Measurements from ENCODE around the gene NLRP1. TPM values are rescaled to one million over a fixed set of nuclear protein-coding genes. Genes with fewer than 3 reads are reported as not detected.
A peak's percentile ranks its signal among the peaks of the same experiment; 100 is the strongest.
"Not testable (repeated sequence)": the region's sequence is repeated elsewhere in the genome, so short reads cannot be mapped to it uniquely, and the experiment has no call there.

NLRP1 gene
- total RNA-seq, 1 donor: 41.3 TPM

DNA sequence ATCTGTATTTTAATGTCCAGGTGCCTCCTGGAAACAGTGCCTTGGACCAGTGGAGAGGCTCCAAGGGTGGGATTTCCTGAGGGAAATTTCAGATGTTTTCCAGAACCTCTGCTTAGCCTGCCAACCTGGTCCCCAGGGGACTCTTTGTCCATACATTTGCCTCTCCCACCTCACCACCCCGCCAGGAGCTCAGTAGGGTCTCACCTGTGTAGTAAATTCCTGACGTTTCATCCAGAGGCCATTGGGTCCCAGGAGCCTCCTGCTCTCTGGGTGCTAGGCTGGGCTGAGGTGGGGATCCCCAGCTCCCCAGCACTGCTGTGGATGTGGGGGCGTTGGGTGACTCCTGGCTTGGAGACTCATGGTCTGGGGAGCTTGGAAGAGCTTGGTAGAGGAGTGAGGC is 2.7 kb downstream of the NLRP1 start:
- Histone ChIP-seq H4K20me1 (ENCODE audit: insufficient read depth, low read length) (peaks cover 11% of the 10 kb centered on the region), H3K9me3 (ENCODE audit: low read depth, low read length) (no peaks in the 10 kb centered on the region), H2AFZ (ENCODE audit: low read length) (no peak overlapping the region), H3K27me3 (ENCODE audit: insufficient read depth, low read length) (no peaks in the 10 kb centered on the region), H3K27ac (ENCODE audit: low read depth, low read length) (no peak overlapping the region), H3K79me2 (ENCODE audit: insufficient read depth, low read length) (peaks cover 38% of the 10 kb centered on the region), H3K36me3 (ENCODE audit: insufficient read depth, low read length) (peaks cover 34% of the 10 kb centered on the region), H3K4me3 (ENCODE audit: insufficient read depth, low read length) (no peak overlapping the region), H3K4me2 (ENCODE audit: insufficient read depth, low read length) (no peak overlapping the region), H3K4me1 (ENCODE audit: insufficient read depth, low read length) (peaks cover 39% of the 10 kb centered on the region)
- TF ChIP-seq, protein P1, sequence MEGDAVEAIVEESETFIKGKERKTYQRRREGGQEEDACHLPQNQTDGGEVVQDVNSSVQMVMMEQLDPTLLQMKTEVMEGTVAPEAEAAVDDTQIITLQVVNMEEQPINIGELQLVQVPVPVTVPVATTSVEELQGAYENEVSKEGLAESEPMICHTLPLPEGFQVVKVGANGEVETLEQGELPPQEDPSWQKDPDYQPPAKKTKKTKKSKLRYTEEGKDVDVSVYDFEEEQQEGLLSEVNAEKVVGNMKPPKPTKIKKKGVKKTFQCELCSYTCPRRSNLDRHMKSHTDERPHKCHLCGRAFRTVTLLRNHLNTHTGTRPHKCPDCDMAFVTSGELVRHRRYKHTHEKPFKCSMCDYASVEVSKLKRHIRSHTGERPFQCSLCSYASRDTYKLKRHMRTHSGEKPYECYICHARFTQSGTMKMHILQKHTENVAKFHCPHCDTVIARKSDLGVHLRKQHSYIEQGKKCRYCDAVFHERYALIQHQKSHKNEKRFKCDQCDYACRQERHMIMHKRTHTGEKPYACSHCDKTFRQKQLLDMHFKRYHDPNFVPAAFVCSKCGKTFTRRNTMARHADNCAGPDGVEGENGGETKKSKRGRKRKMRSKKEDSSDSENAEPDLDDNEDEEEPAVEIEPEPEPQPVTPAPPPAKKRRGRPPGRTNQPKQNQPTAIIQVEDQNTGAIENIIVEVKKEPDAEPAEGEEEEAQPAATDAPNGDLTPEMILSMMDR (IDR thresholded peaks at IDR 0.05; ENCODE audit: extremely low read depth, low read depth, low read length): no peak
- no peak for DNase-seq (ENCODE audit: insufficient read length, low spot score, missing footprints)

DNA sequence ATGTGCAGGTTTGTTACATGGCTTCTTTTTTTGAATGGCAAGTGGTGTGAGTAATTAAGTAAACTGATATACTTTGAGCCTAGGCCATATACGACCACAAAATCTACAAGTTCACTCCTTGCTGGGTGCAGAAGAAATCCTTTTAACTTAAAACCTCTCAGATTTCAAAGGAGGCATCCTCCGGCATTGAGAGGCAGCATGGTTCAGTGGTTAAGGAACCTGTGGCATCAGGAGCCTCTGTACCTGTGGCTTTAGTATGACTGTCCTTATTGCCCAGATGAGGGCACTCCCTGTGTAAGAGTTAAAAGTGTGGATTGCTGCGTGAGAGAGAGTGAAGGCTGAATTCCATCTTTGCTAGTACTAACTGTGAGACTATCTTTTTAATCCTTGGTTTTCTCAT is 3.3 kb downstream of the NLRP1 start:
- DNase-seq (ENCODE audit: insufficient read length, low spot score, missing footprints): no peak
- peaks cover 11% of the 10 kb centered on the region for H4K20me1 ChIP-seq (ENCODE audit: insufficient read depth, low read length)
- H3K4me3 ChIP-seq (ENCODE audit: insufficient read depth, low read length): no peak overlapping the region
- H3K9me3 ChIP-seq (ENCODE audit: low read depth, low read length): no peaks in the 10 kb centered on the region
- peaks cover 36% of the 10 kb centered on the region for H3K4me1 ChIP-seq (ENCODE audit: insufficient read depth, low read length)
- peaks cover 34% of the 10 kb centered on the region for H3K36me3 ChIP-seq (ENCODE audit: insufficient read depth, low read length)
- TF ChIP-seq, protein P1 (IDR thresholded peaks at IDR 0.05; ENCODE audit: extremely low read depth, low read depth, low read length): no peak
- peaks cover 38% of the 10 kb centered on the region for H3K79me2 ChIP-seq (ENCODE audit: insufficient read depth, low read length)
- no peak overlapping the region for H2AFZ ChIP-seq (ENCODE audit: low read length)
- peak overlapping the region; percentile 41 for H3K4me2 ChIP-seq (ENCODE audit: insufficient read depth, low read length)
- H3K27me3 ChIP-seq (ENCODE audit: insufficient read depth, low read length): no peaks in the 10 kb centered on the region
- H3K27ac ChIP-seq (ENCODE audit: low read depth, low read length): peak overlapping the region; percentile 59

DNA sequence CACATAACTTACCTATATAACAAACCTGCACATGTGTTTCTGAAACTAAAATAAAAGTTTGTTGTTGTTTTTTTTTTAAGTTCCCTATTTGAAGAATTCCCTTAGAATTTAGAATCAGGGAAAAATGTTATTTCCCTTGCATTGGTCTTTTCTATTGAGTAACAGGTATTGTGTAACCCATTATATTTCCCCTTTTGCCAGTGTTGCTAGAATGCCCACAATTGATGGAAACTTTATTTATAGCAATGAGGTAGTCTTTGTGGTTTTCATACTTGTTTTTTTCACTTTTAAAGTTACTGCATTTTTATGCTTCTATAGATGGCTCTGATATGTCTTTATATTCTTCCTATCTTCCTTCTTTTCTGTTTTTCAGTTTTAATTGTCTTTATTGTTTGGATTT is 3.9 kb downstream of the NLRP1 start:
- H4K20me1 ChIP-seq (ENCODE audit: insufficient read depth, low read length): peaks cover 11% of the 10 kb centered on the region
- peaks cover 30% of the 10 kb centered on the region for H3K4me1 ChIP-seq (ENCODE audit: insufficient read depth, low read length)
- TF ChIP-seq, protein P1 (IDR thresholded peaks at IDR 0.05; ENCODE audit: extremely low read depth, low read depth, low read length): no peak
- peak overlapping the region; percentile 59 for H3K27ac ChIP-seq (ENCODE audit: low read depth, low read length)
- H2AFZ ChIP-seq (ENCODE audit: low read length): no peak overlapping the region
- H3K27me3 ChIP-seq (ENCODE audit: insufficient read depth, low read length): no peaks in the 10 kb centered on the region
- no peak overlapping the region for H3K4me3 ChIP-seq (ENCODE audit: insufficient read depth, low read length)
- peak overlapping the region; percentile 41 for H3K4me2 ChIP-seq (ENCODE audit: insufficient read depth, low read length)
- peaks cover 38% of the 10 kb centered on the region for H3K79me2 ChIP-seq (ENCODE audit: insufficient read depth, low read length)
- peaks cover 34% of the 10 kb centered on the region for H3K36me3 ChIP-seq (ENCODE audit: insufficient read depth, low read length)
- no peaks in the 10 kb centered on the region for H3K9me3 ChIP-seq (ENCODE audit: low read depth, low read length)
- no peak for DNase-seq (ENCODE audit: insufficient read length, low spot score, missing footprints)

DNA sequence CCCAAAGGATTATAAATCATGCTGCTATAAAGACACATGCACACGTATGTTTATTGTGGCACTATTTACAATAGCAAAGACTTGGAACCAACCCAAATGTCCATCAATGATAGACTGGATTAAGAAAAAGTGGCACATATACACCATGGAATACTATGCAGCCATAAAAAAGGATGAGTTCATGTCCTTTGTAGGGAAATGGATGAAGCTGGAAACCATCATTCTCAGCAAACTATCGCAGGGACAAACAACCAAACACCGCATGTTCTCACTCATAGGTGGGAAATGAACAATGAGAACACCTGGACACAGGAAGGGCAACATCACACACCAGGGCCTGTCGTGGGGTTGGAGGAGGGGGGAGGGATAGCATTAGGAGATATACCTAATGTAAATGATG is 5.5 kb downstream of the NLRP1 start:
- H3K4me2 ChIP-seq (ENCODE audit: insufficient read depth, low read length); H3K27me3 ChIP-seq (ENCODE audit: insufficient read depth, low read length); H3K4me3 ChIP-seq (ENCODE audit: insufficient read depth, low read length); H3K9me3 ChIP-seq (ENCODE audit: low read depth, low read length); H3K27ac ChIP-seq (ENCODE audit: low read depth, low read length); H2AFZ ChIP-seq (ENCODE audit: low read length); DNase-seq (ENCODE audit: insufficient read length, low spot score, missing footprints): not testable (repeated sequence)
- Histone ChIP-seq H3K36me3 (ENCODE audit: insufficient read depth, low read length) (peaks cover 34% of the 10 kb centered on the region), H3K4me1 (ENCODE audit: insufficient read depth, low read length) (peaks cover 16% of the 10 kb centered on the region), H4K20me1 (ENCODE audit: insufficient read depth, low read length) (peaks cover 11% of the 10 kb centered on the region), H3K79me2 (ENCODE audit: insufficient read depth, low read length) (peaks cover 35% of the 10 kb centered on the region)

DNA sequence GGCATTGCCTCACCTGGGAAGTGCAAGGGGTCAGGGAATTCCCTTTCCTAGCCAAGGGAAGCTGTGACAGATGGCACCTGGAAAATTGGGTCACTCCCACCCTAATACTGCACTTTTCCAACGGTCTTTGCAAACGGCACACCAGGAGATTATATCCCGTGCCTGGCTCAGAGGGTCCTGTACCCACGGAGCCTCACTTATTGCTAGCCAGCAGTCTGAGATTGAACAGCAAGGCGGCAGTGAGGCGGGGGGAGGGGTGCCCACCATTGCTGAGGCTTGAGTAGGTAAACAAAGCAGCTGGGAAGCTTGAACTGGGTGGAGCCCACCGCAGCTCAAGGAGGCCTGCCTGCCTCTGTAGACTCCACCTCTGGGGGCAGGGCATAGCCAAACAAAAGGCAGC is 11.3 kb downstream of the NLRP1 start:
- H2AFZ ChIP-seq (ENCODE audit: low read length); H3K4me2 ChIP-seq (ENCODE audit: insufficient read depth, low read length); H3K4me3 ChIP-seq (ENCODE audit: insufficient read depth, low read length); H3K36me3 ChIP-seq (ENCODE audit: insufficient read depth, low read length); H3K27me3 ChIP-seq (ENCODE audit: insufficient read depth, low read length); H3K27ac ChIP-seq (ENCODE audit: low read depth, low read length); DNase-seq (ENCODE audit: insufficient read length, low spot score, missing footprints); H3K4me1 ChIP-seq (ENCODE audit: insufficient read depth, low read length); H3K9me3 ChIP-seq (ENCODE audit: low read depth, low read length): not testable (repeated sequence)
- H4K20me1 ChIP-seq (ENCODE audit: insufficient read depth, low read length): peaks cover 10% of the 10 kb centered on the region
- H3K79me2 ChIP-seq (ENCODE audit: insufficient read depth, low read length): peaks cover 39% of the 10 kb centered on the region

Measured in osteoblast (primary cell).